SK-N-SH (cell line): ENCODE measurements around the gene LMO4.

ENCODE experiments used
- ELF1 ChIP-seq: IDR thresholded peaks from 2 replicates; pipeline ENCODE4 v1.4.0; 2012
- EZH2phosphoT487 ChIP-seq: fragments of 200-600 bp; sonication (generic); IDR thresholded peaks from 2 replicates; pipeline ENCODE4 v1.6.1; 2017; ENCODE audit warnings: low read depth, mixed run types, mild to moderate bottlenecking, antibody characterized with exemption, moderate library complexity, borderline replicate concordance
- FOXM1 ChIP-seq: IDR thresholded peaks from 2 replicates; pipeline ENCODE4 v1.4.0; 2012; ENCODE audit warnings: low read depth, mild to moderate bottlenecking
- GABPA ChIP-seq: IDR thresholded peaks from 2 replicates; pipeline ENCODE4 v1.4.0; 2012; ENCODE audit warnings: low read depth, mild to moderate bottlenecking
- JUND ChIP-seq: IDR thresholded peaks from 2 replicates; pipeline ENCODE4 v1.4.0; 2012
- MXI1 ChIP-seq: IDR thresholded peaks from 2 replicates; pipeline ENCODE4 v1.6.1; 2012; ENCODE audit warnings: mild to moderate bottlenecking, low read depth, low read length, improper control_type of control experiment
- RCOR1 ChIP-seq: fragments of 150-350 bp; IDR thresholded peaks from 2 replicates; pipeline ENCODE4 v1.6.1; 2017; ENCODE audit warnings: antibody characterized with exemption, low read length
- SIN3A ChIP-seq: IDR thresholded peaks from 2 replicates; pipeline ENCODE4 v1.6.1; 2012; ENCODE audit warnings: low read depth, mild to moderate bottlenecking, low read length, moderate library complexity, borderline replicate concordance
- TAF1 ChIP-seq: IDR thresholded peaks from 2 replicates; pipeline ENCODE4 v1.6.1; 2012; ENCODE audit warnings: low read depth, mild to moderate bottlenecking, low read length, moderate library complexity, borderline replicate concordance
- TEAD4 ChIP-seq: IDR thresholded peaks from 2 replicates; pipeline ENCODE4 v1.4.0; 2012; ENCODE audit warnings: mild to moderate bottlenecking, borderline replicate concordance; ENCODE audit not compliant: insufficient read depth
- YY1 ChIP-seq: IDR thresholded peaks from 2 replicates; pipeline ENCODE4 v1.4.0; 2012; ENCODE audit warnings: low read depth, mild to moderate bottlenecking
- ZBTB33 ChIP-seq: IDR thresholded peaks from 2 replicates; pipeline ENCODE4 v1.4.0; 2012; ENCODE audit warnings: low read depth, borderline replicate concordance
- TF ChIP-seq, protein P1 (sequence below): fragments of 200-600 bp; sonication (generic); IDR thresholded peaks from 2 replicates; pipeline ENCODE4 v1.6.1; 2017; ENCODE audit warnings: antibody characterized with exemption, mild to moderate bottlenecking, moderate library complexity
- TF ChIP-seq, protein P2 (sequence below): fragments of 150-350 bp; IDR thresholded peaks from 2 replicates; pipeline ENCODE4 v1.6.1; 2017; ENCODE audit warnings: antibody characterized with exemption, low read length, low read depth, borderline replicate concordance

DNA sequence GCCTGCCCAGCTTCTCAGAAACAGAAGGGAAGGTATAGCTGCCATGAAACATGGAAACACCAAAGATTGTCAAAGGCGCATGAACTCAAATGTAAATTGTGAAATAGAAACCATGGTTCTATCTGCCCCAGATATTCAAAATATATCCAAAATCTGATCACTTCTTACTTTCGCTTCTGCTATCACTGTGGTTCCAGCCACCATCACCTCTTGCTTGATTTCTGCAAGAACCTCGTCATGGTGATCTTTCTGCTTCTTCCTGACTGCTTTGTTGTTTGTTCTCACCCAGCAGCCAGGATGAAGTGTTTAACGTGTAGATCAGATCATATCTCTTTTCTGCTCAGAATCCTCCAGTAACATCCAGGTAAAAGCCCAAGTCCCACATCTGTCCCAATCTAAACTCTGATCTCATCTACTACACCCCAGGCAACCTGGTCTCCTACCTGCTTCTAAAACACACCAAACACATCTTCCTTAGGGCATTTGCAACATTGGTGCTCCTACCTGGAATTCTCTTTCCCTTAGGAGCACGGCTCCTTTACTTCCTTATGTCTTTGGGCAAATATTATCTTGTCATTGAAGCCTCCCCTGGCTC lies 10.5 kb upstream of the LMO4 start:
- no peak for TF ChIP-seq GABPA
- no peak for TF ChIP-seq EZH2phosphoT487
- TF ChIP-seq SIN3A, result no peak
- TF ChIP-seq, protein P1, sequence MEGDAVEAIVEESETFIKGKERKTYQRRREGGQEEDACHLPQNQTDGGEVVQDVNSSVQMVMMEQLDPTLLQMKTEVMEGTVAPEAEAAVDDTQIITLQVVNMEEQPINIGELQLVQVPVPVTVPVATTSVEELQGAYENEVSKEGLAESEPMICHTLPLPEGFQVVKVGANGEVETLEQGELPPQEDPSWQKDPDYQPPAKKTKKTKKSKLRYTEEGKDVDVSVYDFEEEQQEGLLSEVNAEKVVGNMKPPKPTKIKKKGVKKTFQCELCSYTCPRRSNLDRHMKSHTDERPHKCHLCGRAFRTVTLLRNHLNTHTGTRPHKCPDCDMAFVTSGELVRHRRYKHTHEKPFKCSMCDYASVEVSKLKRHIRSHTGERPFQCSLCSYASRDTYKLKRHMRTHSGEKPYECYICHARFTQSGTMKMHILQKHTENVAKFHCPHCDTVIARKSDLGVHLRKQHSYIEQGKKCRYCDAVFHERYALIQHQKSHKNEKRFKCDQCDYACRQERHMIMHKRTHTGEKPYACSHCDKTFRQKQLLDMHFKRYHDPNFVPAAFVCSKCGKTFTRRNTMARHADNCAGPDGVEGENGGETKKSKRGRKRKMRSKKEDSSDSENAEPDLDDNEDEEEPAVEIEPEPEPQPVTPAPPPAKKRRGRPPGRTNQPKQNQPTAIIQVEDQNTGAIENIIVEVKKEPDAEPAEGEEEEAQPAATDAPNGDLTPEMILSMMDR, result no peak
- TF ChIP-seq, protein P2, sequence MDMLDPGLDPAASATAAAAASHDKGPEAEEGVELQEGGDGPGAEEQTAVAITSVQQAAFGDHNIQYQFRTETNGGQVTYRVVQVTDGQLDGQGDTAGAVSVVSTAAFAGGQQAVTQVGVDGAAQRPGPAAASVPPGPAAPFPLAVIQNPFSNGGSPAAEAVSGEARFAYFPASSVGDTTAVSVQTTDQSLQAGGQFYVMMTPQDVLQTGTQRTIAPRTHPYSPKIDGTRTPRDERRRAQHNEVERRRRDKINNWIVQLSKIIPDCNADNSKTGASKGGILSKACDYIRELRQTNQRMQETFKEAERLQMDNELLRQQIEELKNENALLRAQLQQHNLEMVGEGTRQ, result no peak
- TF ChIP-seq MXI1, result no peak
- no peak for TF ChIP-seq TEAD4
- TF ChIP-seq YY1, result no peak
- TF ChIP-seq ELF1, result no peak
- no peak for TF ChIP-seq JUND
- no peak for TF ChIP-seq TAF1
- TF ChIP-seq ZBTB33, result no peak
- TF ChIP-seq RCOR1, result no peak
- no peak for TF ChIP-seq FOXM1
